Measurements from ENCODE around the gene CCDC102A.

DNA sequence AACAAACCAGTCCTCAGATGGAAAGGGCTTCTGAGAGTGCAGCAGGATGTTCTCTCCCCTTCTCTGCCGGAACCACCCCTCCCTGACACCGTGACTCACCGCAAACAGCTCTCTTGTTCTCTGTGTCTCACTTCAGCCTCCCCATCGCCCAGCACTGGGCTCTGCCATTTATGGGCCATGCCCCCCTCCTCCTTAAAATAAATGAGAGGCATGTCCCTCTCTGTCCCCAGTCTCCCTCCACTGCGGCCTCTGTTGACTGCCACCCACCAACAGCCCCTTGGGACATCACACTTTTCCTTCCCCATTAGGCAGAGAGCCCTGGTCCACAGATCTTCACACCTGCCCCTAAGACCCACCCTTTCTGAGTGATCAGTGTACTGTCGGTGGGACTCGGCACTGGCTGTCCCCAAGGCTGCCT lies 6.3 kb downstream of the CCDC102A start:
- TF ChIP-seq, protein P1, sequence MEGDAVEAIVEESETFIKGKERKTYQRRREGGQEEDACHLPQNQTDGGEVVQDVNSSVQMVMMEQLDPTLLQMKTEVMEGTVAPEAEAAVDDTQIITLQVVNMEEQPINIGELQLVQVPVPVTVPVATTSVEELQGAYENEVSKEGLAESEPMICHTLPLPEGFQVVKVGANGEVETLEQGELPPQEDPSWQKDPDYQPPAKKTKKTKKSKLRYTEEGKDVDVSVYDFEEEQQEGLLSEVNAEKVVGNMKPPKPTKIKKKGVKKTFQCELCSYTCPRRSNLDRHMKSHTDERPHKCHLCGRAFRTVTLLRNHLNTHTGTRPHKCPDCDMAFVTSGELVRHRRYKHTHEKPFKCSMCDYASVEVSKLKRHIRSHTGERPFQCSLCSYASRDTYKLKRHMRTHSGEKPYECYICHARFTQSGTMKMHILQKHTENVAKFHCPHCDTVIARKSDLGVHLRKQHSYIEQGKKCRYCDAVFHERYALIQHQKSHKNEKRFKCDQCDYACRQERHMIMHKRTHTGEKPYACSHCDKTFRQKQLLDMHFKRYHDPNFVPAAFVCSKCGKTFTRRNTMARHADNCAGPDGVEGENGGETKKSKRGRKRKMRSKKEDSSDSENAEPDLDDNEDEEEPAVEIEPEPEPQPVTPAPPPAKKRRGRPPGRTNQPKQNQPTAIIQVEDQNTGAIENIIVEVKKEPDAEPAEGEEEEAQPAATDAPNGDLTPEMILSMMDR (IDR thresholded peaks at IDR 0.05): no peak
- no peak for TF ChIP-seq POLR2A (IDR thresholded peaks at IDR 0.05)

Measured in body of pancreas (tissue), 4 donors.